BJ (cell line): Measurements from ENCODE around the gene PCBP3. TPM values are rescaled to one million over a fixed set of nuclear protein-coding genes. Genes with fewer than 3 reads are reported as not detected.

Experiments used
- CTCF ChIA-PET: fragments of 350-600 bp; formaldehyde crosslinking; extraction: SDS; loops from one replicate; lab custom pipeline; 2021; ENCODE audit warnings: antibody characterized with exemption, inconsistent platforms; lab: Yijun Ruan, JAX
- POLR2A ChIA-PET: fragments of 300-600 bp; sonication (Branson Sonifier 250); formaldehyde crosslinking; extraction: SDS; loops from one replicate; lab custom pipeline; 2021; ENCODE audit warnings: antibody characterized with exemption; lab: Charles Lee
- DNase-seq: peaks from one replicate; pipeline ENCODE4 v3.0.0-alpha.2; 2011; ENCODE audit warnings: low read depth
- H3K27me3 ChIP-seq: 2 replicates; pipeline ENCODE4 v1.6.0; 2011; ENCODE audit warnings: low read length; ENCODE audit not compliant: control insufficient read depth, insufficient read depth
- H3K36me3 ChIP-seq: 2 replicates; pipeline ENCODE4 v1.5.1; 2011; ENCODE audit warnings: low read length; ENCODE audit not compliant: control insufficient read depth, insufficient read depth
- H3K4me3 ChIP-seq: 2 replicates; pipeline ENCODE4 v1.5.1; 2011; ENCODE audit warnings: low read depth, mild to moderate bottlenecking, control low read depth, low read length
- CTCF ChIP-seq: IDR thresholded peaks from 2 replicates; pipeline ENCODE4 v1.5.1; 2011; ENCODE audit warnings: low read depth, mild to moderate bottlenecking, control low read depth, inconsistent platforms, low read length, moderate library complexity; ENCODE audit not compliant: insufficient read depth
- polyA plus RNA-seq: library from polyadenylated mRNA; depleted of rRNA; stranded (reverse); fragments of >200 nt; gene quantifications from 2 replicates; pipeline ENCODE4 v1.2.3, GENCODE V29; 2011

PCBP3 gene
- polyA plus RNA-seq, 1 experiment = 2.1 TPM

DNA sequence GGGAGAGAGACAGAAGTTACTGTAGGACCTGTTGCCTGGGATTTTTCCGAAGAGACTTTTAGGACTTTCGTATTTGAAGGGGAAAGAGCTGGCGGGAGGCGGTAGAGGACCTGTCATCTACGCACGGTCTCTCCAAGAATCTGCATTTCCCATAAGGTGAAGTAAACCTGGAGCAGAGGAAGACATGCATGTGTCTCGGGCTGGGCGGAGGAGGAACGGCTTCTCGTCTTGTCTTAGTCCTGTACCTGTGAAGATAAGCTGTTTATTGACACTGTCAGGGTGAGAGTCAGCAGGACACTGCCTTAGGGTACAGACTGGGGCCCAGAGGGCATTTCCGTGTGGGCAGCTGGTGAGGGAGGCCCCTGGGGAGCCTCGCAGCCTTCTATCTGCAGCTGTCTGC, 214.7 kb downstream of the PCBP3 start:
- POLR2A ChIA-PET = no interaction called here
- no peaks in the 10 kb centered on the region for H3K36me3 ChIP-seq
- CTCF ChIA-PET = no interaction called here
- no peak overlapping the region for H3K4me3 ChIP-seq
- H3K27me3 ChIP-seq = no peaks in the 10 kb centered on the region; the same call in 1 of the 2 replicates
- TF ChIP-seq CTCF = no peak
- DNase-seq = no peak

DNA sequence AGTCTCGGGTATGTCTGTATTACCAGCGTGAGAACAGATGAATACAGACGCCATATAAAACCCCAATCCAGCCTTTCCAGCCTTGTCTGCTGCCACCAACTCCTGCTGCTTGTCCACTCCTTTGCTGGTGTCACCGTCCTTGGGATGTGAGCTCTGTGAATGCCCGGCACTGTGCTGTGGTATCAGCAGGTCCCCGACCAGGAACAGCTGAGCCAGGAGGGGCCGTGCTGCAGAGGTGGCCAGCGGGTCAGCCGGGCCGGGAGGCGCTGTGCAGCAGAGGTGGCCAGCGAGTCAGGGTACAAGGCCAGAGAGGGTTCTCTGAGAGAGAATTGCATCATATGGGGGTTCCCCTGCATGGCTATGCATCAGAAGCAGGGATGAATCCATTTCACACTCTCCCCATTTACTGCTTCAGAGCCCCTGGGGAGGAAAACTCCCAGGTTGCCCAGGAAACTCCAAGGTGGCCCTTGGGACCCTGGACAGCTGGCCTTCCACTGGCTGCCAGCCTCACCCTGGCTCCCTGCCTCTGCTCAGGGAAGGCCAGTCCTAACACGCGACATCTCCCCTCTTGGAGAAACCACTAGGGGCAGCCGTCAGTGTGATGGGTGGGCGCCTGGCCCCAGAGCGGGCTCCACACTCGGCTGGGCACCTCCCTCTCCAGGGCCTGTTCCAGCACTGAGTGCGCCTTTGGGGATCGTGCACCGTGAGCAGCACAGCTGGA, 215.7 kb downstream of the PCBP3 start:
- ChIA-PET CTCF (no interaction called here), POLR2A (no interaction called here)
- no peaks in the 10 kb centered on the region; the same call in 1 of the 2 replicates for H3K27me3 ChIP-seq
- H3K4me3 ChIP-seq = no peak overlapping the region
- TF ChIP-seq CTCF = no peak
- H3K36me3 ChIP-seq = no peaks in the 10 kb centered on the region
- DNase-seq = no peak

DNA sequence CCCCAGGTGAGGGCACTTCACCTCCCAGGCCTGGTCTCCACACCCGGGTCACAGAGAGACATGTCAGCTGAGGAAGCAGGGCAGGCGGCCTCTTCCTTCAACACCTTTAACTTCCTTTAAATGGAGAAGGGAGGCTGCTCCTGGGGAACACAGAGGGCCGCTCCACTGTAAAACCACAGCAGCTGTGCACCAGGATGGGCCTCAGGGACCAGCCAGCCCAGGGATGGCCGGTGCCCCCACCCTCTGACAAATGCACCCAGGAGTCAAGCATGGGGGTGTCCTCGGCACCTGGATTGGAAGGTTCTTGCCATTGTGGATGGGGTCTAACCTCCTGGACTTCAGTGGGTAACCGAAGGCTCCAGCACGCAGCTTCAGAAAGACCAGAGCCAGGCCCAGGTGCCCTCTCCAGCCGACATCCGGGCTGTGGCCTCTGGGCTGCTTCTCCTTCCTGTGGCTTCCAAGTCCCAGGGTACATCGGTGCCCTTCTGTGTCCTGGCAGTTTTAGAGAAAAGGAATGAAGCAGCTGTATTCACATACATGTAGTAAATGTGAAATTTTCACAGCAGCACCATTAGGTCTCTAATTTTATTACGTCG, 216.3 kb downstream of the PCBP3 start:
- no peaks in the 10 kb centered on the region; the same call in 1 of the 2 replicates for H3K27me3 ChIP-seq
- ChIA-PET CTCF (interaction anchor here (1.0 kb wide), 1 partner anchor 20 kb away, joined by 3 read pairs; no protein-coding TSS in a partner anchor), POLR2A (no interaction called here)
- DNase-seq = no peak
- H3K36me3 ChIP-seq = no peaks in the 10 kb centered on the region
- no peak for TF ChIP-seq CTCF
- no peak overlapping the region for H3K4me3 ChIP-seq

DNA sequence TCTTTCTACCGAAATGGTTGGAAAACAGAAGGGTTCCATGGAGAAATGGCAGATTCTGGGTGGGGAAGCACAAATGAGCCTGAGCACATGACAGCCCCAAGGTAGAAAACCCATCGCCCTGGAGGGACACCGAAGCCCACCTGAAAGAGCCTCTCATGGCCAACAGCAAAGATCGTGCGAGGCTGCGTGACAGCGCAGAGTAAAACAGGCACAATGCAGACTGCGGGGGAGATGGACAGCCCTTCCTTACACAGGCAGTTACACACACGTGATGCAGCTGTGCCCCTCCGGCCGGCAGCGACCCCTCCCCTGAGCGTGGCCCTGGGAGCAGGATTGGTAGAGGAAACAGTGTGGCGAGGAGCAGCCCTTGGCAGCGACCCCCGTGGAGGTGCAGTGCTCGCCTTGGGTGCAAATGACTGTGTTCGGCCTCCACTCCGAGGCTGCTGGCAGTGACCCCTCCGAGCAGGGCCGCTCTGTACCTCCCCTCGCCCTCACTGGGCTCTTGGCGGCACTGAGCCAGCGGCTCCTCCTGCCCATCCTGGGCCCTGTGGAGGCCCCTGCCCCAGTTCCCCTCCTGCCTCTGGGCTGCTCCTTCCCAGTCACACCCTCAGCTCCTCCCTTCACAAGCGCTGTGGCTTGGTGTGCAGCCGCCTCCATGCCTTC, 217.1 kb downstream of the PCBP3 start:
- Histone ChIP-seq H3K4me3 (no peak overlapping the region), H3K36me3 (no peaks in the 10 kb centered on the region), H3K27me3 (no peaks in the 10 kb centered on the region; the same call in 1 of the 2 replicates)
- TF ChIP-seq CTCF = no peak
- ChIA-PET CTCF (interaction anchor here (1.0 to 1.1 kb wide), 2 partner anchors 10 to 19 kb away, joined by 3 to 4 read pairs; no protein-coding TSS in a partner anchor), POLR2A (no interaction called here)
- no peak for DNase-seq
